Cardiac septum (tissue), 1 donor: Measurements from ENCODE around the gene HIVEP2. TPM values are rescaled to one million over a fixed set of nuclear protein-coding genes. Genes with fewer than 3 reads are reported as not detected.
A peak's percentile ranks its signal among the peaks of the same experiment; 100 is the strongest.

Source experiments
- DNase-seq: peaks from one replicate; pipeline ENCODE4 v3.0.0-alpha.2; 2020; ENCODE audit warnings: low spot score
- intact Hi-C: fragments of 100-400 bp; cut with DNase I; formaldehyde crosslinking; loops from one replicate; pipeline ENCODE4 v1.14.0; 2022
- total RNA-seq: library from RNA; stranded (reverse); fragmentation: NEBNext Ultra II Directional; extraction: Animal tissue kit (Norgen Biotek cat#: 25700); gene quantifications from one replicate; pipeline ENCODE4 v1.2.1, GENCODE V29; 2021
- donor health status: DM: no; HTN: no; CAD: no.

The HIVEP2 gene
- total RNA-seq, 1 donor from 2014 or later = 25.7 TPM

- intact Hi-C loops = loop anchor here (2.0 to 10.0 kb wide), 6 partner anchors 81 to 278 kb away; partner anchors contain the start of gene AIG1
- peak; percentile 98 for DNase-seq
Observed at GRCh38 chr6:142946181-142946923, 1.4 kb upstream of the HIVEP2 start.

- DNase-seq = peak; percentile 82
- intact Hi-C loops = loop anchor here (2.0 to 10.0 kb wide), 7 partner anchors 19 to 279 kb away; partner anchors contain the start of gene AIG1
Observed at GRCh38 chr6:142945446-142946180, 637 bp upstream of the HIVEP2 start.

GRCh38 chr6:142944124-142945048 lies 590 bp downstream of the HIVEP2 start:
- DNase-seq = peak; percentile 91
- intact Hi-C loops = loop anchor here (1.0 to 10.0 kb wide), 8 partner anchors 18 to 280 kb away; no protein-coding TSS in a partner anchor

- intact Hi-C loops = loop anchor here (1.0 to 10.0 kb wide), 4 partner anchors 17 to 281 kb away; no protein-coding TSS in a partner anchor
- DNase-seq = no peak
Observed at GRCh38 chr6:142943711-142944123, 1.3 kb downstream of the HIVEP2 start.

GRCh38 chr6:142942805-142943227 lies 2.2 kb downstream of the HIVEP2 start:
- intact Hi-C loops = loop anchor here (10.0 kb wide), 1 partner anchor 282 kb away; no protein-coding TSS in a partner anchor

GRCh38 chr6:142942238-142942637 lies 2.7 kb downstream of the HIVEP2 start:
- intact Hi-C loops = loop anchor here (10.0 kb wide), 1 partner anchor 283 kb away; no protein-coding TSS in a partner anchor
- DNase-seq = no peak

More at GRCh38 chr6:142942805-142943227, 2.2 kb downstream of the HIVEP2 start:
- no peak for DNase-seq

GRCh38 chr6:142941018-142941417 lies 4.0 kb downstream of the HIVEP2 start:
- intact Hi-C loops = loop anchor here (10.0 kb wide), 1 partner anchor 284 kb away; no protein-coding TSS in a partner anchor
- no peak for DNase-seq

GRCh38 chr6:142940487-142940886 lies 4.5 kb downstream of the HIVEP2 start:
- intact Hi-C loops = loop anchor here (10.0 kb wide), 1 partner anchor 284 kb away; no protein-coding TSS in a partner anchor
- no peak for DNase-seq

- no peak for DNase-seq
- intact Hi-C loops = no loop called here
Observed at GRCh38 chr6:142938510-142938909, 6.5 kb downstream of the HIVEP2 start.

- intact Hi-C loops = no loop called here
- no peak for DNase-seq
Observed at GRCh38 chr6:142937986-142938385, 7.0 kb downstream of the HIVEP2 start.

- no peak for DNase-seq
- intact Hi-C loops = no loop called here
Observed at GRCh38 chr6:142935553-142936517, 9.1 kb downstream of the HIVEP2 start.

GRCh38 chr6:142934599-142934998 lies 10.4 kb downstream of the HIVEP2 start:
- DNase-seq = no peak
- intact Hi-C loops = no loop called here

GRCh38 chr6:142934106-142934505 lies 10.9 kb downstream of the HIVEP2 start:
- intact Hi-C loops = no loop called here
- DNase-seq = no peak

- intact Hi-C loops = no loop called here
- DNase-seq = no peak
Observed at GRCh38 chr6:142933701-142934100, 11.3 kb downstream of the HIVEP2 start.

- no peak for DNase-seq
- intact Hi-C loops = no loop called here
Observed at GRCh38 chr6:142932889-142933288, 12.1 kb downstream of the HIVEP2 start.

GRCh38 chr6:142929751-142930358 lies 15.1 kb downstream of the HIVEP2 start:
- intact Hi-C loops = loop anchor here (5.0 kb wide), 1 partner anchor 83 kb away; no protein-coding TSS in a partner anchor
- no peak for DNase-seq

GRCh38 chr6:142927904-142928303 lies 17.1 kb downstream of the HIVEP2 start:
- intact Hi-C loops = loop anchor here (2.0 to 5.0 kb wide), 3 partner anchors 17 to 81 kb away; partner anchors contain the start of gene HIVEP2
- no peak for DNase-seq

GRCh38 chr6:142927271-142927580 lies 17.8 kb downstream of the HIVEP2 start:
- intact Hi-C loops = loop anchor here (2.0 to 5.0 kb wide), 3 partner anchors 18 to 80 kb away; partner anchors contain the start of gene HIVEP2
- no peak for DNase-seq
